Mesodermal cell (in vitro differentiated cells): ENCODE data around the gene LRRC38. TPM values are rescaled to one million over a fixed set of nuclear protein-coding genes. Genes with fewer than 3 reads are reported as not detected.
"Not testable (repeated sequence)": the region's sequence is repeated elsewhere in the genome, so short reads cannot be mapped to it uniquely, and the experiment has no call there.

Source experiments
- H3K27ac ChIP-seq: 2 replicates; pipeline ENCODE4 v1.7.0; 2013; ENCODE audit warnings: mild to moderate bottlenecking, low read depth, low read length, moderate library complexity; ENCODE audit not compliant: severe bottlenecking
- H3K36me3 ChIP-seq: 2 replicates; pipeline ENCODE4 v1.7.1; 2013; ENCODE audit warnings: mild to moderate bottlenecking, low read length, moderate library complexity; ENCODE audit not compliant: control insufficient read depth, insufficient read depth
- H3K4me1 ChIP-seq: one replicate; pipeline ENCODE4 v1.7.1; 2013; ENCODE audit warnings: mild to moderate bottlenecking, low read length; ENCODE audit not compliant: insufficient read depth, control insufficient read depth, poor library complexity, severe bottlenecking
- H3K4me3 ChIP-seq: 2 replicates; pipeline ENCODE4 v1.7.0; 2013; ENCODE audit warnings: low read length, control low read depth, mild to moderate bottlenecking; ENCODE audit not compliant: insufficient read depth, poor library complexity, severe bottlenecking; ENCODE audit errors: extremely low read depth
- H3K9me3 ChIP-seq: 2 replicates; pipeline ENCODE4 v1.7.1; 2013; ENCODE audit warnings: mild to moderate bottlenecking, low read length, moderate library complexity; ENCODE audit not compliant: control insufficient read depth
- WGBS, 2 experiments: methylation state at CpG; one replicate each; pipeline ENCODE4 v1.1.5; 2013; ENCODE audit warnings: missing lambda C conversion rate in 2 of 2; ENCODE audit not compliant: insufficient coverage in 2 of 2; 5-methylcytosine and 5-hydroxymethylcytosine counted together
- polyA plus RNA-seq, 2 experiments: library from polyadenylated mRNA; stranded (reverse); fragments of 50-300 nt; gene quantifications; one replicate each; pipeline ENCODE4 v1.2.3, GENCODE V29; 2013

LRRC38 gene, protein sequence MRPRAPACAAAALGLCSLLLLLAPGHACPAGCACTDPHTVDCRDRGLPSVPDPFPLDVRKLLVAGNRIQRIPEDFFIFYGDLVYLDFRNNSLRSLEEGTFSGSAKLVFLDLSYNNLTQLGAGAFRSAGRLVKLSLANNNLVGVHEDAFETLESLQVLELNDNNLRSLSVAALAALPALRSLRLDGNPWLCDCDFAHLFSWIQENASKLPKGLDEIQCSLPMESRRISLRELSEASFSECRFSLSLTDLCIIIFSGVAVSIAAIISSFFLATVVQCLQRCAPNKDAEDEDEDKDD
- polyA plus RNA-seq (2013, experiment 1 of 2) = not detected
- polyA plus RNA-seq (2013, experiment 2 of 2) = not detected

GRCh38 chr1:13513895-13514546 is at the start of gene LRRC38:
Gene LRRC38, minus strand, starts transcription at chr1:13514003. Its CDS starts 410 bp downstream, at chr1:13513593.
- Histone ChIP-seq H3K36me3 (no peaks in the 10 kb centered on the region), H3K4me3 (no peak within 1 kb of the TSS), H3K27ac (no peak within 1 kb of the TSS), H3K9me3 (no peaks in the 10 kb centered on the region), H3K4me1 (no peaks in the 10 kb centered on the region)
- 1 to 6% methylated on average over 16 to 29 of the region's 34 CpGs for WGBS, 2 experiments

DNA sequence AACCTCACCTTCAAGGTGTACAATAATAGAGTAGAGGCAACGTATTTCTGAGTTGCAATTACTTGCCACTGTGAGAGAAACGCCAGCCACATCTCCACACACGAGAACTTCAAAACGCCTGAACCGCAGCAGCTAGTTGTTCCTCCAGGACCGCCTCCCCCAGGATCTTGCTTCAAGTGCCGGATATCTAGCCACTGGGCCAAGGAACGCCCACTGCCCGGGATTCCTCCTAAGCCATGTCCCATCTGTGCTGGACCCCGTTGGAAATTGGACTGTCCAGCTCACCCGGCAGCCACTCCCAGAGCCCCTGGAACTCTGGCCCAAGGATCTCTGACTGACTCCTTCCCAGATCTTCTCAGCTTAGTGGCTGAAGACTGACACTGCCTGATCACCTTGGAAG is 49.2 kb upstream of the LRRC38 start:
- 92 to 96% methylated on average over 10 to 11 of the region's 11 CpGs for WGBS, 2 experiments
- H3K4me1 ChIP-seq = not testable (repeated sequence)

DNA sequence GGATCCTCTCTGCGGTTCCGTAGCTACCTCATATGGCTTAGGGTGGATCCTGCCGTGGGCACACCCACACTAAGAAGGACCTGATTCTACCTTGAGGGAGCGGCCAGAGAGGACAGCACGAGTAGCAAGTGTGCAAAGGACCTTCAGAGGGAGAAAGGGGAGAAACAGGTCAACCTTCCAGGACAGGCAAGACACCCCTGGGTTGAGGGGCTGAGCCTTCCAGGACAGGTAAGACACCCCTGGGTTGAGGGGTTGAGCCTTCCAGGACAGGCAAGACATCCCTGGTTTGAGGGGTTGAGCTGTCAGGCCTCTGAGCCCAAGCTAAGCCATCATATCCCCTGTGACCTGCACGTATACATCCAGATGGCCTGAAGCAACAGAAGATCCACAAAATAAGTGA is 46.7 kb upstream of the LRRC38 start:
- H3K36me3 ChIP-seq = no peaks in the 10 kb centered on the region
- H3K9me3 ChIP-seq = no peaks in the 10 kb centered on the region
- no peaks in the 10 kb centered on the region for H3K4me1 ChIP-seq
- no peak overlapping the region for H3K4me3 ChIP-seq
- H3K27ac ChIP-seq = no peak overlapping the region
- 86 to 87% methylated on average over 5 to 6 of the region's 6 CpGs for WGBS, 2 experiments

More for the DNA sequence above, 49.2 kb upstream of the LRRC38 start:
- not testable (repeated sequence) for H3K36me3 ChIP-seq, H3K9me3 ChIP-seq, H3K27ac ChIP-seq, H3K4me3 ChIP-seq

GRCh38 chr1:13556224-13556764 is 42.5 kb upstream of the LRRC38 start:
- Histone ChIP-seq H3K4me1 (no peaks in the 10 kb centered on the region), H3K27ac (no peak overlapping the region), H3K4me3 (no peak overlapping the region), H3K36me3 (no peaks in the 10 kb centered on the region), H3K9me3 (no peaks in the 10 kb centered on the region)
- 82 to 84% methylated on average over 2 to 3 of the region's 6 CpGs for WGBS, 2 experiments

DNA sequence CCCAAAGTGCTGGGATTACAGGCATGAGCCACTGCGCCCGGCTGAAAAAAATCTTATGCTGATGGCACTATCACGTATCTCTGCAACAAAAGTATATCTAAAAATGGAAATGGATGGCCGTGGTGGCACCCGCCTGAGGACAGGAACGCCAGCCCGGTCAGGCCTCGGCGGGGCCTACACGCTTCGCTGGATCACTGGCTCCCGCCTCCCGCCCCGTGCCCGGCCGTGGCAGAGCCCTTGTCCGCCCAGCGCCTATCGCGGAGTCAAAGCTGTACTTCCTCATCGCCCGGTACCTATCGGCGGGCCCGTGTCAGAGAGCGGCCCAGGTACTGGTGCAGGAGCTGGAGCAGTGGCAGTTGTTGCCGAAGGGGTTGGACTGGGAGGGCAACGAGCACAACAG is 41.0 kb upstream of the LRRC38 start:
- no peak overlapping the region for H3K27ac ChIP-seq
- H3K4me3 ChIP-seq = no peak overlapping the region
- H3K4me1 ChIP-seq = no peaks in the 10 kb centered on the region
- no peaks in the 10 kb centered on the region for H3K36me3 ChIP-seq
- no peaks in the 10 kb centered on the region for H3K9me3 ChIP-seq
- WGBS, 2 experiments = 97 to 99% methylated on average over 27 of the region's 28 CpGs

- H3K4me1 ChIP-seq = no peaks in the 10 kb centered on the region
- no peak overlapping the region for H3K4me3 ChIP-seq
- H3K9me3 ChIP-seq = no peaks in the 10 kb centered on the region
- no peak overlapping the region for H3K27ac ChIP-seq
- no peaks in the 10 kb centered on the region for H3K36me3 ChIP-seq
- WGBS, 2 experiments = 87 to 88% methylated on average over 4 of the region's 4 CpGs
Observed at GRCh38 chr1:13550663-13551062, 36.9 kb upstream of the LRRC38 start.

DNA sequence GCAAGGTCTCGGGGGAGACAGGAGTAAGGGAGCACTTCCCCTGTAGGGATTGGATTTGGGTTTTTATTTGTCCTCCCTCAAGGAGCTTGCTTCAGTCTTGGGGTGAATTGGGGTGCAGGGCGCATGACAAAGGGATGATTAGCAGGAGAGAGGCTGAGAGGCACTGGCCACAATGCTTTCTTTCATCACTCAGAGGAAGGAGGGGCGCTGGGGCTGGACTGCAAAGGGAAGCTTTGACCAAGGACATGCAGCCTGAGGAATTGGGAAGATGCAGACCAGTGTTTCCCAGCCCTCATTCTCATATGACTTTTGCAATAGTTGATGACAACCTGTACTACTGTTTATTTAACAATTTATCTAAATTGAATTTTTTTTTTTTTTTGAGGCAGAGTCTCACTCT is 35.7 kb upstream of the LRRC38 start:
- H3K27ac ChIP-seq = no peak overlapping the region
- whole genome bisulfite sequencing, 2 experiments = 78% methylated on average over 2 of the region's 3 CpGs; no CpG with 5 or more reads in 1 of the 2 experiments

DNA sequence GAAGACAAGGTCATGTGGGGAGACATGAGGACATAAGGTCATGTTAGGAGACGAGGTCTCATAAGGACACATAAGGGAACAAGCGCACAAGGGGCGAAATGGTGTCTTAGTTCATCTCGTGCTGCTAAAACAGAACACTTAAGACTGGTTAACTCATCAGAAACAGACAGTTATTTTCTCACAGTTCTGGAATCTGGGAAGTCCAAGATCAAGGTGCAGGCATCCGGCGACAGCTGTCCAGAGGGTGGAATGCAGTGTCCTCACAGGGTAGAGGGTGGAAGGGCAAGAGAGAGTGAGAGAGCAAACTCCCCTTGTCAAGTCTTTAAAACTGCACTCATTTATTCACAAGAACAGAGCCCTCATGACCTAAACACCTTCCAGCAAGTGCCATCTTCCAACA is 35.2 kb upstream of the LRRC38 start:
- no peak overlapping the region for H3K4me3 ChIP-seq

More for the DNA sequence above, 35.7 kb upstream of the LRRC38 start:
- no peak overlapping the region for H3K4me3 ChIP-seq
- H3K4me1 ChIP-seq = no peaks in the 10 kb centered on the region
- no peaks in the 10 kb centered on the region for H3K36me3 ChIP-seq
- no peaks in the 10 kb centered on the region for H3K9me3 ChIP-seq

DNA sequence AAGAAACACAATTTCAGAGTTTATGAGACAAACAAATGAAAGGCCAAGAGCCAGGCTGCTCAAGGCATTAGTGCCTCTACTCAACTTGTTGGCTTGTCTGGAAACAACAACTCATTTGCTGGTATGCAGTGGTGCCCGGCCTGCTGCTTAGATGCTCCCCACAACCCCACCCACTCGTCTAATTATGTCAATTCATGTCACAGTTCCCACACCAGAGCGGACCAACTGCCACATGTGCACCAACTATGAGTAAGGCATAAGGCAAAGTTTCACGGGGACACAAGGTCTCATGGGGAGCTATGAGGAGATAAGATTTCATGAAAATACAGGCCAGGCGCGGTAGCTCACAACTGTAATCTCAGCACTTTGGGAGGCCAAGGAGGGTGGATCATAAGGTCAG is 34.5 kb upstream of the LRRC38 start:
- no peaks in the 10 kb centered on the region for H3K4me1 ChIP-seq
- H3K9me3 ChIP-seq = no peaks in the 10 kb centered on the region
- 92 to 93% methylated on average over 3 to 5 of the region's 6 CpGs for WGBS, 2 experiments
- no peak overlapping the region for H3K27ac ChIP-seq
- no peak overlapping the region for H3K4me3 ChIP-seq
- H3K36me3 ChIP-seq = no peaks in the 10 kb centered on the region

More for the DNA sequence above, 35.2 kb upstream of the LRRC38 start:
- 90 to 95% methylated on average over 4 of the region's 6 CpGs for WGBS, 2 experiments
- Histone ChIP-seq H3K36me3 (no peaks in the 10 kb centered on the region), H3K9me3 (no peaks in the 10 kb centered on the region), H3K27ac (no peak overlapping the region), H3K4me1 (no peaks in the 10 kb centered on the region)

DNA sequence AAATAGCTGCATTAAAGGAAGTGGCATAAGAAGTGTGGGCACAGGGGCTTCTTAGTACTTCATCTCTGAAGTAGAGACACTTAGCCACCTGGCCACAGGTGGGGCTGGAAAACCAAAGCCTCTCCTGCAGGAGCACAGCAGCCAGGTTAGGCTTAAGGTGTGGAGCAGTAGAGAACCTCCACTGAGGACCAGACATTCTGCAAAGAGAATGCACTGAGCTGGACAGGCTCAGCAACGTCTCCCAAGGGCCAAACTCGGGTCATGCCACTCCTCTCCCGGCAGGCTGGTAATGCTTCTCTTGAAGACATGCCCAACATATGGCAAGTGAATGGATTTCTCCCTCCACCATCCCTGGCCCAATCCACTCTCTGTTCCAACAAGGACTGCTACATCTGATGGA is 33.0 kb upstream of the LRRC38 start:
- H3K4me3 ChIP-seq = no peak overlapping the region
- WGBS, 2 experiments = 62 to 63% methylated on average over 3 of the region's 3 CpGs
- H3K27ac ChIP-seq = no peak overlapping the region

GRCh38 chr1:13544221-13544556 is 30.4 kb upstream of the LRRC38 start:
- Histone ChIP-seq H3K36me3 (no peaks in the 10 kb centered on the region), H3K4me3 (no peak overlapping the region), H3K27ac (no peak overlapping the region), H3K4me1 (no peaks in the 10 kb centered on the region), H3K9me3 (no peaks in the 10 kb centered on the region)
- WGBS, 2 experiments = 92 to 93% methylated on average over 5 of the region's 5 CpGs

More for the DNA sequence above, 33.0 kb upstream of the LRRC38 start:
- Histone ChIP-seq H3K36me3 (no peaks in the 10 kb centered on the region), H3K4me1 (no peaks in the 10 kb centered on the region), H3K9me3 (no peaks in the 10 kb centered on the region)
